Activated T-helper 1 cell treated with Interleukin-2 at 50 U/mL for 16 hours (primary cell): ENCODE results near the gene CXCL12.

Source experiments
- DNase-seq: peaks from one replicate; pipeline ENCODE4 v3.0.0-alpha.2; 2020; ENCODE audit warnings: low read depth

The CXCL12 gene

GRCh38 chr10:44399659-44400451 is 15.0 kb upstream of the CXCL12 start:
- no peak for DNase-seq

DNA sequence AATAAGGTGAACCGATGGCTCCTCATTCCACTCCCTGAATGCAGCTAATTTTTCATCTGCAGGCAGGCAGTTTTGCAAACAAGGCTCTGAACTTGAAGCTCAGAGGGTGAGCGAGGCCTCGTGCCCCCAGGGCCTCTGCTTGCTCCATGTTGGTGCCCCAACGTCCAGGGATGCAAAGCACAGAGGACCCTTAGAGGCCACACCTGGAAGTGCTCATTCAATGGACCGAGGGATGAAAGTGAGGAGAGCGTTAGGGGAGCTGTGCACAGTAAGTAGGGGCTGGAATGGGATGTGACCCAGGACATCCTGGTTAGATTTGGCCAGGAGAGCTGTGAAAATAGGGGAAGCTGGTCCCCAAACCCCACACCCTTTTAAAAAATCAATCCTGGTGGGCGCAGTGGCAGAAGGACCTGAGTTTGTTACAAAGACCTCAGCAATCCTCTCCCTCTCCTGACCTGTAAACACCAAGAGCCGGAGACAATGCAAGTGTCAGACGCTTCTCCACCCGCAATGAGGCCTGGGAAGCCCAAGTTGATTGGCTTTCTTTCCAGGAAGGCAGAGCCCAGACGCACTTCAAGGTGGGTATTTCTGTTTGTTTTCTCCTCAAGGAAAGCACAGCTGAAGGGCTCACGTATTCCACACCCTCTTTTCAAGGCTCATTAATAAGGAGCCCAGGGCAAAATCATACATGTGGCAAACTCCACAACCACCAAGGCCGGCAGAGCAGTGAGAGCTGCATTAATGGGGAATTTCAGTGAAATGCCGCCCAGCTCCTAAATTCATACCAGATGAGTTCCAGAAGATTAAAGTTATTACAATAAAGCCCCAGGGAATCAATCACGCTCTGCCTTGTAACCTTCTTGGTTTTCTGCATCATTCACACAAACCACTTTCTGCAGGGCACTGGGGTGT is 14.1 kb upstream of the CXCL12 start:
- DNase-seq, result no peak

- DNase-seq, result no peak
Observed at GRCh38 chr10:44398271-44398670, 13.4 kb upstream of the CXCL12 start.

DNA sequence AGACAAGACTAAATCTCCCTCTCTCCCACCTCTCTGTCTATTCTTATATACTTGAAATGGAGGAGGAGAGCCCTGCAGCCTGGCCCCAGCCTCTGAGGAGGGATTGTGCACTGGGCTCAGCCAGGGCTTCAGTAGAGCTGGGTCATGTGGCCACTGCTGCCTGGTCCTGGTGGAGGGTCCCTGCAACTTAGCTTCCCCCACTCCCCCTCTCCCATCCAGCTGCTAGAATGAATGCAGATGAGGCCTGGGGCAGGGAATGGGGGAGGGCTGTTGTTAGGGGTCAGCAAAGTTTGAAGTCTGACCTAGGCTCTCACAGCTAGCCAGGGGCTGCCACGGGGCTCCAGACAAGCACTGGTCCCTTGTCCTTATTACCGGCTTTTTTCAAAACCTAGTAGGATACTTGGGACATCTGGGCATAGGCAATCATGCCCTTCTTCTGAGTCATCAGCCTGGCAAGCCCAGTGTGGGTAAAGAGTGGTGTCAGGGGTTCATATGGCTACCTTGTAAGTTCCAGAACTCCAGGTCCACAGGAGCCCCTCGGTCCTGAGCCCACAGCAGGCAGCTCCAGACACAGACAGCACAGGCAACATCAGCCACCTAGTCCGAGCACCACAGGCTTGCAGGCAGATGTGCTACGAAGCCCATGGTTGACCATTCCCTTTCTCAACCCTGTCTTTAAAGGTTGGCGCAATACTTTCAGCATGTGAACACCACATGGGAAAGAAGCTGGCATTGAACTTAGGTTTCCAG is 12.8 kb upstream of the CXCL12 start:
- DNase-seq, result no peak

DNA sequence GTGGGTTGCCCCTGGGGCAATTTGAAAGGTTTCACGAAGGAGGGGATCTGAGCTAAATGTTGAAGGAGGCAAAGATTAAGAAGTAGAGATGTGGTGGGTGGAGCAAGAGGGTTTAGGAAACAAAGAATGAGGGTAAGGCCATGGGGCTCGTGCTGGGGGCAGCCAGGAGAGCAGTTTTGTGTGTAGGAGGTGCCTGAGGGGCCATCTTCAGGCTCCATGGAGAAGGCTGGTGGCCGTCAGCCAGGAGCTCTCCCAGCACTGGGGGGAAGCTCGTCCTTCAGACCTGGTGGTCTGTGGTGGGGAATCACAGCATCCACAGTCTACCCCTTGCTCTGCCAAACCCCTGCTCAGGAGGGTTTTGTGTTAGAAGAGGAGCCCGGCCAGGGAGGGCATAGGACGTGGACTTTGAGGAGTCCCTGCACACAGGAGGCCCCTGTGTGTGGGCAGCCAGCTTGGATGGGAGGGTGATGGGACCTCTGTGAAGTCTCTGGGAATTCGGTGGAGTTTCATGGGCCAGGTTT is 11.8 kb upstream of the CXCL12 start:
- DNase-seq, result no peak

- DNase-seq, result no peak
Observed at GRCh38 chr10:44395902-44396670, 11.2 kb upstream of the CXCL12 start.

DNA sequence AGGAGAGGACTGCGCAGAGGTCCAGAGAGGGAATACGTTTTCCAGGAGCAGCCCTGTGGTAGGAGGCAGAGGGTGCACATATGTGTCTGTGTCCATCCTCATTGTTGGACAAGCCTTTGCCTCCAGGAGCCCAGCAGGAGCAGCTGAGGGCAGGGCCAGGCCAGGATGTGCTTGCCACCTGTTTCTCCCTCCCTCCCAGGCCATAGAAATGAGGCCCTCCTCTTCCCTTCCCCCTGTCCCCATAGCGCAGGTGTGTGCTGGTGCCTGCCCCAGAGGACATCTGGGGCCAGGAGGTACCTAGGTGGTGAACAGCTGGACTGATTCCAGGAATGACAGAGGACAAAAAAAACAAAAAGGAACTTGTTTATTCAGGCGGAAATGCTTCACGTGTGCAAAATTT is 10.5 kb upstream of the CXCL12 start:
- no peak for DNase-seq

- DNase-seq, result no peak
Observed at GRCh38 chr10:44394696-44395381, 9.9 kb upstream of the CXCL12 start.

DNA sequence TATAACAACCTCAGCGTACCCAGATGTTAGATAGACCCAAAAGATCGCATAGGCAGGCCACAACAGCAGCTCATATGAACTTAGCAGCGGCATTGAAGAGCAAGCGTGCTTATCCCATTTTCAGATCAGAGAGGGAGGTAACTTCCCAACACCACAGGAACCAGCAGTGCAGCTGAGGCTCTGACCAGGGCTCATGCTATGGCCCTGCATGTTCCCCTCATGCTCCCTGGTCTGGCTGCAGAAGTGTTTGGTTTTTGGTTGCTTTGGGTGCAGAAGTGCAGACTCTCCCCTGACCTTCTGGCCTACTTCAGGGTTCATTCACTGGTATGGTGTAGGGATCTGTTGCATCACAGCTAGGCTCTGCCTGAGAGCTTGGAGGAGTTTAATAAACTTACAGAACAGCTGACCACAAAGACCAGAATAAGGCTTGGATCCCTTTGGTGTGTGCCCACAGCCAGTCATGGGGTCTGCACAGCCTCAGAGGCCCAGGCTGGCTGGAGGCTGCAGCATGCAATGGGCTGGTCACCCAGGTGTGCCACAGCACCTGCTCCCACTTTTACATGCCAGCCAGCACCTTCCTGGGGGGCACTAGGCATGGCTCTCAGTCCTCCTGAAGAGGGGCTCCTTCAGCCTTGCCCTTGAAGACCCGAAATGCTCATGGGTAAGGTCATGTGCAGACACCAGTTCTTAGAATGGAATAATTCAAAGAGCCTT is 9.1 kb upstream of the CXCL12 start:
- no peak for DNase-seq

DNA sequence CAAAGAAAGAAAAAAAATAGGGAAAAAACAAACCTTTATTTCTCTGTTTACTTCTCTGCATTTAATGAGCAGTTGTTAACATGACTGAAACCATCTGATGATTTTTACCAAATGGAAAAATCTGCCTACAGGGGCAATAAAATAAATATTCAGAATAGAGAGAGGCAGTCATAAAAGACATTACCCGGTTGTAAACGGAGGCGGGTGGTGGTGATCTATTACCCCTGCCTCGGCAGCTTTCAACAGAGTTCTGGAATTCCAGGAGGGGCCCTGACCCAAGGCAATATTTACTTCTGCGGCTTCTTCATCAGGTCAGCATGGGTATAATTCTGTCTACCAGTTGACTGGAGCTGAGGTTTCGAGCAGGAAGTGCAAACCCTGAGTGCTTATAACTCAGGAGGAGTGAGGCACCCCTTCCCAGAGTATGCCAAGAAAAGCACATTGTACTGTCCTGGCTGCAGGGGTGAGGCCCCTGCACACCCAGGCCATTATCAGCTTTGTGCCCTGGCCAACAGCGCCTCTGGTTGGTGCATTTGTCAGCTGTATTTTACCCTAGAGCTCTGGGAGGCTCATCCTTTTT is 8.2 kb upstream of the CXCL12 start:
- DNase-seq, result no peak

- DNase-seq, result no peak
Observed at GRCh38 chr10:44392420-44392819, 7.5 kb upstream of the CXCL12 start.

- DNase-seq, result no peak
Observed at GRCh38 chr10:44391981-44392380, 7.1 kb upstream of the CXCL12 start.

DNA sequence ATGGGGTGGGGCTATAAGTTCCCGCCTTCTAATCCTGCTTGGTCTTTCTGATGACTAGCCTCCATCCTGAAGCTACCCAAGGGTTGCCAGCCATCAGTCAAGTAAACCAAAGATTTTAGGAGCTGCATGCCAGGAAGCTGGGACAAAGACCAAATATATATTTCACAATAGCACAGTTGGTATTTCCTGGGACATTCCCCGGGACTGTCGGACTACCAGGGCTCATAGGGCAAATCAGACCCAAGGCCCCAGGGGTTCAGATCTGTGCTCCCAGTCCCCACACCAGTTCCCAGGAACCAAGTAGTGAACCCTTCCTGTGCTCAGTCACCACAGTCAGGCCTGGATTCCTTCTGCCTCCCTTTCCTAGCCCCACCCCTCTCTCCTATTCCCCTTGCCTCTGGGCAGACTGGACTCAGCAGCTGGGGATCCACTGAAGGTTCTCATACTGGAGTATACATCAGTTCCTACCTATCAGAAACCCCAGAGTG is 5.7 kb upstream of the CXCL12 start:
- DNase-seq, result no peak

DNA sequence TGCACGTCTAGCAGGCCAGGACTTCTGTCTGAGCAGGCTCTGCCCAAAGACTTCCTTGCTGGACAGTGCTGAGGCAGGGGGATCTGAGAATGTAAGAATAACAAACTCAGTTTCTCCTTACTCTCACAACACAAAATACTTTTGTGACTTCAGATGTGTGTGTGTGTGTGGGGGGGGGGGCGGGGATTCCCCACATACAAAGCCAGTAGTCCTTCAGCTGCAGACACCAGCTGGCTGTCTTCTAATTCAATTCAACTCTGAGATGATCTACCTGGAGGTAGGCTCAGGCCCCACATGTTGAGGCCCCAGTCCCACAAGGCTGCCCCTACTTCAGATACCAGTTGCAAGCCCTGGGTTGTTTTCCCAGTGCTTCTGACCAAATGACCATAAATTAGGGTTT is 4.7 kb upstream of the CXCL12 start:
- no peak for DNase-seq

DNA sequence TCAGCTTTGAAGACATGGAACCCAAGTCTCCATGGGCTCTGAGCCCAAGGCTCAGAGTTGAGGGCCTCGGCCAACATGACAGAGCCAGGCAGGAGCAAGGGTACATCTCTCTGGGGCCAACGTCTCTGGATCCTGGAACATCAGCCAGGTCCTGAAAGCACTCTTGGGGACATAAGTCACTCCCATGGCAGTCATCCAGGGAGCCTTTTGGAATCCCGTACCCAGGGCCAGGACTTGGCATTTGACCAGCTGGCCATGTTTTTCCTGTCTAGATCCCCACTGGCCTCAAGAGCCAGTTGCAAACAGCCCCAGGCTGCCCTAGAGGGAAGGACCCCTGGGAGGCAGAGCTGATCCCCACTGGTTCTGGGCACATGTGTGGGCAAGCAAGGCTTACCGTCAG is 4.3 kb upstream of the CXCL12 start:
- DNase-seq, result no peak

- DNase-seq, result no peak
Observed at GRCh38 chr10:44388641-44389040, 3.7 kb upstream of the CXCL12 start.

DNA sequence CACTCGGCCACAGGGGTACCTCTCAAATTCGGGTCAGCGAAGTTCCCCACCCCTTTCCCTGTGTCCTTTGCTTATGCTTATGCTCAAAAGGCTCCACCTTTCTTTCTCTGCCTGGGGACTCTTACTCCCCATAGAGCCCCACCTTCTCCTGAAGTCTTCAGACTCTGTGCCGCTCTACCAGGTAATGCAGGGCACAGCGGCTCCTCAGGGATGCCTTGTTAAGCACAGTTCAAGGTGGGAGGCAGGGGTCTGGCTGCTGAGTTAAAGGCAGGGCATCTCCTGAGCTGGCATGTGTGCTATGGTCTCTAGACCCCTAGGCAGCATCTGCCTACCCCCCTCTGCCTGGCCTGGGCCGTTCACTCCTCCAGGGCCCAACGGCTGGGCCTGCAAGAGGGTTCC is 3.0 kb upstream of the CXCL12 start:
- no peak for DNase-seq

GRCh38 chr10:44386546-44387052 is 1.7 kb upstream of the CXCL12 start:
- DNase-seq, result no peak

DNA sequence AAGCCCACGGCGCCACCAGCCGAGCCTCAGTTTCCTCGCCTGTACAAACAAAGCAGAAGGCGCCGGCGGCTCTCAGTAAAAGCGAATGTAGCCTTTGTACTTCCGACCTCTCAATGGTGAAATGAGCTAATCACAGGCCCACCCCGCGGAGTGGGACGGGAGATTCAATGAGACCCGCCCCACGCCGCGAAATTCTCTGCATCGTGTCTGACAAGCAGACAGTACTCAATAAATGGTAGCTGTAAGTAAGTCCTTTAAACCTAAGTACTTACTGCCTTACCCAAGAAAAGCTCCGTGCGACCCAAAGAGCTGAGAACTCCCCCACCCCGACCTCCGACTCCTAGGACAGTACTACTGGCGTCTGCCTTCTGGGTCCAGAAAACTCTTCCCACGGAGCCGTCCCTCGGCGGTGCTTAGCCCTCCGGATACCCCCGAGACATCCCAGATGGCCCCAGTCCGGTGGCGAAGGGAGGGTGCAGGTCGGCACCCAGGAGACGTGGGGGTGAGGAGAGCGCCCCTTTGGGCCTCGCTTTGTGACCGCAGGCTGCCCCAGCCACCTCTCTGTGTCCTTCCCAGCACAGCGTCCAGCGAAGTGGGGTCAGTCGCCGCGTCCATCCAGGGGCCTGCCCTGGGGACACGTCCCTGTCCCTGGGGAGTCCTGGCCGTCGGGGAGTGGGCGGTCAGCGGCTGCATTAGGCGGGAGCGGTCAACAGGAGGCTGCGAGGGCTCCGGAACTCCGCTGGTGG is 972 bp upstream of the CXCL12 start:
- DNase-seq, result no peak
